HG02571 (cell line): Measurements from ENCODE around the gene PPIG.
"Not testable (repeated sequence)": the region's sequence is repeated elsewhere in the genome, so short reads cannot be mapped to it uniquely, and the experiment has no call there.

Experiments used
- ATAC-seq: cut with Tn5 transposase; IDR thresholded peaks from one replicate; pipeline ENCODE4 v1.9.1; 2021; ENCODE audit warnings: mild to moderate bottlenecking, moderate library complexity; ENCODE audit not compliant: unreplicated experiment

Gene PPIG

GRCh38 chr2:169585673-169586072 is 1.5 kb downstream of the PPIG start:
- ATAC-seq = no peak

GRCh38 chr2:169590804-169591203 is 6.7 kb downstream of the PPIG start:
- no peak for ATAC-seq

GRCh38 chr2:169596546-169596945 is 12.4 kb downstream of the PPIG start:
- not testable (repeated sequence) for ATAC-seq

- no peak for ATAC-seq
Measured at GRCh38 chr2:169598982-169599381, 14.8 kb downstream of the PPIG start.

GRCh38 chr2:169599568-169599967 is 15.4 kb downstream of the PPIG start:
- ATAC-seq = no peak

GRCh38 chr2:169609264-169609663 is 25.1 kb downstream of the PPIG start:
- no peak for ATAC-seq

GRCh38 chr2:169613876-169614275 is 29.7 kb downstream of the PPIG start:
- no peak for ATAC-seq

GRCh38 chr2:169615982-169616381 is 31.8 kb downstream of the PPIG start:
- ATAC-seq = not testable (repeated sequence)

- no peak for ATAC-seq
Measured at GRCh38 chr2:169619946-169620345, 35.8 kb downstream of the PPIG start.

GRCh38 chr2:169620509-169620908 is 36.4 kb downstream of the PPIG start:
- ATAC-seq = no peak

GRCh38 chr2:169623235-169623634 is 39.1 kb downstream of the PPIG start:
- no peak for ATAC-seq

- no peak for ATAC-seq
Measured at GRCh38 chr2:169625781-169626180, 41.6 kb downstream of the PPIG start.

GRCh38 chr2:169636440-169637097 is 52.4 kb downstream of the PPIG start:
- ATAC-seq = no peak

GRCh38 chr2:169637620-169638019 is 53.5 kb downstream of the PPIG start:
- ATAC-seq = no peak

GRCh38 chr2:169640104-169640503 is 56.0 kb downstream of the PPIG start:
- no peak for ATAC-seq

- ATAC-seq = no peak
Measured at GRCh38 chr2:169641464-169641863, 57.3 kb downstream of the PPIG start.

GRCh38 chr2:169644173-169644572 is 60.0 kb downstream of the PPIG start:
- ATAC-seq = no peak

- ATAC-seq = no peak
Measured at GRCh38 chr2:169647496-169647895, 63.3 kb downstream of the PPIG start.

- ATAC-seq = no peak
Measured at GRCh38 chr2:169649278-169649677, 65.1 kb downstream of the PPIG start.

GRCh38 chr2:169653636-169654035 is 69.5 kb downstream of the PPIG start:
- ATAC-seq = no peak

- ATAC-seq = no peak
Measured at GRCh38 chr2:169656164-169656563, 72.0 kb downstream of the PPIG start.

GRCh38 chr2:169658877-169659276 is 74.7 kb downstream of the PPIG start:
- no peak for ATAC-seq

- ATAC-seq = no peak
Measured at GRCh38 chr2:169659320-169659719, 75.2 kb downstream of the PPIG start.
